Fibroblast of lung (primary cell): ENCODE measurements around the gene TFRC. TPM values are rescaled to one million over a fixed set of nuclear protein-coding genes. Genes with fewer than 3 reads are reported as not detected.
A peak's percentile ranks its signal among the peaks of the same experiment; 100 is the strongest.

Experiments
- DNase-seq, 2 donors: peaks; one replicate each; pipeline versions ENCODE4 v3.0.0 to v3.0.0-alpha.2; 2010; ENCODE audit warnings: low read depth in 2 of 2
- H2AFZ ChIP-seq: 2 replicates; pipeline ENCODE4 v1.5.1; 2012; ENCODE audit warnings: low read length, control low read depth, inconsistent platforms
- H3K27ac ChIP-seq: 2 replicates; pipeline ENCODE4 v1.5.1; 2011; ENCODE audit warnings: low read length, control low read depth; ENCODE audit not compliant: insufficient read depth
- H3K27me3 ChIP-seq: 2 replicates; pipeline ENCODE4 v1.5.1; 2011; ENCODE audit warnings: mild to moderate bottlenecking, low read length; ENCODE audit not compliant: control insufficient read depth, insufficient read depth
- H3K36me3 ChIP-seq: 2 replicates; pipeline ENCODE4 v1.5.1; 2011; ENCODE audit warnings: low read length; ENCODE audit not compliant: control insufficient read depth, insufficient read depth
- H3K4me1 ChIP-seq: 2 replicates; pipeline ENCODE4 v1.5.1; 2011; ENCODE audit warnings: low read length; ENCODE audit not compliant: control insufficient read depth, insufficient read depth; ENCODE audit errors: extremely low read depth
- H3K4me2 ChIP-seq: 2 replicates; pipeline ENCODE4 v1.5.1; 2011; ENCODE audit warnings: low read length, control low read depth; ENCODE audit not compliant: insufficient read depth; ENCODE audit errors: extremely low read depth
- H3K4me3 ChIP-seq, 4 experiments: fragments of 200-600 bp in 1 of 4; sonication (generic) in 1 of 4; replicated peaks in 1 of 4; 2 replicates each; pipeline ENCODE4 v1.5.1; 2011 to 2016; ENCODE audit warnings: low read length in 4 of 4, low read depth in 3 of 4, mild to moderate bottlenecking in 3 of 4, control low read depth in 2 of 4, inconsistent platforms in 1 of 4, mixed read lengths in 1 of 4; ENCODE audit not compliant: insufficient read depth in 1 of 4; ENCODE audit errors: control extremely low read depth in 1 of 4
- H3K79me2 ChIP-seq: 2 replicates; pipeline ENCODE4 v1.5.1; 2012; ENCODE audit warnings: mild to moderate bottlenecking, low read length, inconsistent platforms; ENCODE audit not compliant: control insufficient read depth, insufficient read depth
- H3K9ac ChIP-seq: 2 replicates; pipeline ENCODE4 v1.5.1; 2011; ENCODE audit warnings: mild to moderate bottlenecking, low read length, control low read depth; ENCODE audit not compliant: insufficient read depth
- H3K9me3 ChIP-seq: 2 replicates; pipeline ENCODE4 v1.5.1; 2012; ENCODE audit warnings: low read depth, low read length; ENCODE audit not compliant: control insufficient read depth, insufficient read depth
- H4K20me1 ChIP-seq: 2 replicates; pipeline ENCODE4 v1.5.1; 2011; ENCODE audit warnings: low read length; ENCODE audit not compliant: control insufficient read depth, insufficient read depth; ENCODE audit errors: extremely low read depth
- EZH2 ChIP-seq: IDR thresholded peaks from 2 replicates; pipeline ENCODE4 v1.5.1; 2012; ENCODE audit warnings: low read length, control low read depth, mild to moderate bottlenecking; ENCODE audit errors: missing control alignments
- polyA plus RNA-seq, 2 donors: library from polyadenylated mRNA; depleted of rRNA in 1 of 2; stranded (reverse) in 1 of 2; unstranded in 1 of 2; fragments of >200 nt; gene quantifications; 2 replicates each; pipeline ENCODE4 v1.2.1, GENCODE V29; 2011 to 2012; ENCODE audit warnings: missing spikeins in 1 of 2
- total RNA-seq: library from RNA; depleted of rRNA; stranded (reverse); fragments of >200 nt; gene quantifications from 2 replicates; pipeline ENCODE4 v1.2.1, GENCODE V29; 2014
- TF ChIP-seq, protein P1 (sequence below), 2 donors: IDR thresholded peaks in 1 of 2; conservative IDR thresholded peaks in 1 of 2; 1 replicate in 1 of 2; 2 replicates in 1 of 2; pipeline ENCODE4 v1.5.1; 2011 to 2012; ENCODE audit warnings: low read length in 2 of 2, control low read depth in 1 of 2, inconsistent platforms in 1 of 2, low read depth in 1 of 2, mild to moderate bottlenecking in 1 of 2

Gene TFRC
- total and polyA plus RNA-seq, 2 donors (not counting 1 experiment from before 2014, with no cell fraction given) = 118 to 169 TPM

- Histone ChIP-seq H3K9me3 (no peaks in the 10 kb centered on the region), H3K4me2 (no peak overlapping the region), H3K9ac (no peak overlapping the region), H2AFZ (no peak overlapping the region), H3K4me3 (no peak overlapping the region), H3K27me3 (no peaks in the 10 kb centered on the region), H3K4me1 (no peaks in the 10 kb centered on the region), H3K27ac (no peak overlapping the region), H3K36me3 (no peaks in the 10 kb centered on the region), H3K79me2 (no peaks in the 10 kb centered on the region), H4K20me1 (no peaks in the 10 kb centered on the region)
- TF ChIP-seq EZH2 = no peak
- TF ChIP-seq, protein P1, sequence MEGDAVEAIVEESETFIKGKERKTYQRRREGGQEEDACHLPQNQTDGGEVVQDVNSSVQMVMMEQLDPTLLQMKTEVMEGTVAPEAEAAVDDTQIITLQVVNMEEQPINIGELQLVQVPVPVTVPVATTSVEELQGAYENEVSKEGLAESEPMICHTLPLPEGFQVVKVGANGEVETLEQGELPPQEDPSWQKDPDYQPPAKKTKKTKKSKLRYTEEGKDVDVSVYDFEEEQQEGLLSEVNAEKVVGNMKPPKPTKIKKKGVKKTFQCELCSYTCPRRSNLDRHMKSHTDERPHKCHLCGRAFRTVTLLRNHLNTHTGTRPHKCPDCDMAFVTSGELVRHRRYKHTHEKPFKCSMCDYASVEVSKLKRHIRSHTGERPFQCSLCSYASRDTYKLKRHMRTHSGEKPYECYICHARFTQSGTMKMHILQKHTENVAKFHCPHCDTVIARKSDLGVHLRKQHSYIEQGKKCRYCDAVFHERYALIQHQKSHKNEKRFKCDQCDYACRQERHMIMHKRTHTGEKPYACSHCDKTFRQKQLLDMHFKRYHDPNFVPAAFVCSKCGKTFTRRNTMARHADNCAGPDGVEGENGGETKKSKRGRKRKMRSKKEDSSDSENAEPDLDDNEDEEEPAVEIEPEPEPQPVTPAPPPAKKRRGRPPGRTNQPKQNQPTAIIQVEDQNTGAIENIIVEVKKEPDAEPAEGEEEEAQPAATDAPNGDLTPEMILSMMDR (conservative IDR thresholded peaks at IDR 0.05 in 1 of 2, IDR thresholded peaks at IDR 0.05 in 1 of 2; ENCODE audit: low read depth in 1 of 2, low read length in 2 of 2) = no peak
- no peak for DNase-seq
Observed at GRCh38 chr3:196121066-196121465, 39.2 kb upstream of the TFRC start.

GRCh38 chr3:196120291-196120951 lies 38.5 kb upstream of the TFRC start:
- Histone ChIP-seq H2AFZ (no peak overlapping the region), H3K9me3 (no peaks in the 10 kb centered on the region), H3K79me2 (no peaks in the 10 kb centered on the region), H3K4me1 (no peaks in the 10 kb centered on the region), H3K36me3 (no peaks in the 10 kb centered on the region), H3K27ac (no peak overlapping the region), H3K4me3 (no peak overlapping the region), H3K9ac (no peak overlapping the region), H3K4me2 (no peak overlapping the region), H4K20me1 (no peaks in the 10 kb centered on the region), H3K27me3 (no peaks in the 10 kb centered on the region)
- TF ChIP-seq, protein P1 (conservative IDR thresholded peaks at IDR 0.05 in 1 of 2, IDR thresholded peaks at IDR 0.05 in 1 of 2; ENCODE audit: low read depth in 1 of 2, low read length in 2 of 2) = no peak
- peak; percentile 37 for TF ChIP-seq EZH2
- no peak for DNase-seq

- no peak for DNase-seq
- no peaks in the 10 kb centered on the region for H3K4me1 ChIP-seq
- no peak overlapping the region for H3K9ac ChIP-seq
- no peaks in the 10 kb centered on the region for H3K36me3 ChIP-seq
- H3K4me3 ChIP-seq = no peak overlapping the region
- no peak overlapping the region for H3K27ac ChIP-seq
- H3K79me2 ChIP-seq = no peaks in the 10 kb centered on the region
- H3K27me3 ChIP-seq = peaks cover 4% of the 10 kb centered on the region
- H2AFZ ChIP-seq = no peak overlapping the region
- no peak overlapping the region for H3K4me2 ChIP-seq
- H4K20me1 ChIP-seq = no peaks in the 10 kb centered on the region
- H3K9me3 ChIP-seq = no peaks in the 10 kb centered on the region
- TF ChIP-seq, protein P1 (conservative IDR thresholded peaks at IDR 0.05 in 1 of 2, IDR thresholded peaks at IDR 0.05 in 1 of 2; ENCODE audit: low read depth in 1 of 2, low read length in 2 of 2) = no peak
- no peak for TF ChIP-seq EZH2
Observed at GRCh38 chr3:196117809-196118208, 35.9 kb upstream of the TFRC start.
